DND-41 (cell line): ENCODE measurements around the gene AMPD3.

Source experiments
- ATAC-seq: fragments of 200-7000 bp; cut with Tn5 transposase; 3 replicates; pipeline ENCODE4 v1.9.1; 2021; ENCODE audit warnings: low read depth; ENCODE audit not compliant: insufficient read depth
- DNase-seq: peaks from one replicate; pipeline ENCODE4 v3.0.0-alpha.2; 2020
- H2AFZ ChIP-seq: 2 replicates; pipeline ENCODE4 v1.6.0; 2012; ENCODE audit warnings: low read depth, low read length
- H3K27ac ChIP-seq: 2 replicates; pipeline ENCODE4 v1.5.1; 2012; ENCODE audit warnings: low read length, inconsistent platforms
- H3K27me3 ChIP-seq: fragments of 200-600 bp; sonication (generic); 2 replicates; pipeline ENCODE4 v1.6.0; 2012; ENCODE audit warnings: low read length, mild to moderate bottlenecking, inconsistent platforms; ENCODE audit not compliant: insufficient read depth, poor library complexity
- H3K36me3 ChIP-seq: 2 replicates; pipeline ENCODE4 v1.5.1; 2012; ENCODE audit warnings: low read length, inconsistent platforms; ENCODE audit not compliant: insufficient read depth
- H3K4me1 ChIP-seq: 2 replicates; pipeline ENCODE4 v1.5.1; 2012; ENCODE audit warnings: mild to moderate bottlenecking, low read length; ENCODE audit not compliant: insufficient read depth
- H3K4me2 ChIP-seq: 2 replicates; pipeline ENCODE4 v1.6.0; 2012; ENCODE audit warnings: mild to moderate bottlenecking, moderate library complexity, low read length, inconsistent platforms; ENCODE audit not compliant: insufficient read depth
- H3K4me3 ChIP-seq, 2 experiments: fragments of 200-600 bp in 1 of 2; shearing (Covaris generic) in 1 of 2; 2 replicates each; pipeline ENCODE4 v1.5.1; 2012 to 2016; ENCODE audit warnings: inconsistent platforms in 2 of 2, low read length in 2 of 2, mild to moderate bottlenecking in 2 of 2, low read depth in 1 of 2, moderate library complexity in 1 of 2
- H3K79me2 ChIP-seq: 2 replicates; pipeline ENCODE4 v1.6.0; 2012; ENCODE audit warnings: low read length, inconsistent platforms; ENCODE audit not compliant: insufficient read depth
- H3K9ac ChIP-seq: 2 replicates; pipeline ENCODE4 v1.6.0; 2012; ENCODE audit warnings: low read depth, mild to moderate bottlenecking, inconsistent platforms, low read length, moderate library complexity
- H3K9me3 ChIP-seq: 2 replicates; pipeline ENCODE4 v1.5.1; 2012; ENCODE audit warnings: low read length, moderate library complexity, mild to moderate bottlenecking, inconsistent platforms; ENCODE audit not compliant: insufficient read depth, severe bottlenecking
- H4K20me1 ChIP-seq: 2 replicates; pipeline ENCODE4 v1.6.0; 2012; ENCODE audit warnings: low read length; ENCODE audit not compliant: insufficient read depth
- CTCF ChIP-seq: IDR thresholded peaks from 2 replicates; pipeline ENCODE4 v1.5.1; 2012; ENCODE audit warnings: borderline replicate concordance, low read length, moderate library complexity, mild to moderate bottlenecking; ENCODE audit not compliant: poor library complexity, severe bottlenecking; ENCODE audit errors: extremely low read depth
- EZH2 ChIP-seq: IDR thresholded peaks from 3 replicates; pipeline ENCODE4 v1.6.1; 2012; ENCODE audit warnings: borderline replicate concordance, low read depth, mild to moderate bottlenecking, moderate library complexity, low read length, inconsistent platforms; ENCODE audit not compliant: severe bottlenecking

The AMPD3 gene

DNA sequence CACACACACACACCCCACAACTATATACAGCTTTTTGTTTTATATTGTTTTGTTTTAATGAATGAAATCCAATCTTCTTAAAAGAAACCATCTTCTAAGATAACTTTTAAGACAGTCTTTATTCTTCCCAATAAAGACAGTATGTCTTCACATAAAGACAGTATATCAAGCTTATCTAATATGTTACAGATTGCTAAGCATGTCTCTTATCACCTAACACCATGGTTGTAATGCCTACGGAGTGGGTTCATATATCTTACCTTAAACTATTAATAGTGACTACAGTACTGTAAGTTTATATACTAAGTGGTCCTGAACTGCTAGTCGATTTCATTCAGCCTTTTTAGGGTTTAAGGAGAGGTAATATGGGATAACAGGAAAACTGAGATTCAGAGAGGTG is 77.5 kb downstream of the AMPD3 start:
- ATAC-seq = no peak
- Histone ChIP-seq H2AFZ (no peak overlapping the region), H3K4me2 (no peak overlapping the region), H3K27me3 (no peaks in the 10 kb centered on the region), H4K20me1 (no peaks in the 10 kb centered on the region), H3K27ac (no peak overlapping the region), H3K4me3 (no peak overlapping the region), H3K36me3 (peaks cover 38% of the 10 kb centered on the region; the same call in 1 of the 2 replicates), H3K9ac (no peak overlapping the region), H3K4me1 (no peaks in the 10 kb centered on the region), H3K79me2 (no peaks in the 10 kb centered on the region), H3K9me3 (no peaks in the 10 kb centered on the region)
- DNase-seq = no peak
- TF ChIP-seq EZH2 = no peak
- TF ChIP-seq CTCF = no peak

DNA sequence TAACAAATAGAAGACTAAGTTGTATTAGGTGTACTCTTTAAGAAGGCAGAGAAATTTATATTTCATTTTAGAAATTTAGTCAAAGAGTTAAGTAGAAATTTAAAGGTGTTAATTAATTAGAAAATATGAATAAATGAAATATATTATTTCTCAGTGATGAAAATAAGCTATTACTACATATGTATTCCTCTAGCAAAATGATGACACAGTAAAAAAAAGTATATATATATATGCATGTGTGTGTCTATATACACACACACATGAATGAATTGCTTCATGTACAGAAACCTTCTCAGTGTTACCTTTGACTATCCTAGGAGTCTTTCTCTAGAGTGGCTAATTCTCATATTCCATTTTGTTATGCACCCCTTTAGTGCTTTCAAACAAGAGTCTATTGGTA is 78.3 kb downstream of the AMPD3 start:
- no peak overlapping the region for H2AFZ ChIP-seq
- ATAC-seq (no peak), DNase-seq (no peak)
- H3K9me3 ChIP-seq = no peaks in the 10 kb centered on the region
- no peak overlapping the region for H3K27ac ChIP-seq
- H3K9ac ChIP-seq = no peak overlapping the region
- no peaks in the 10 kb centered on the region for H3K27me3 ChIP-seq
- H4K20me1 ChIP-seq = no peaks in the 10 kb centered on the region
- no peak overlapping the region for H3K4me2 ChIP-seq
- TF ChIP-seq CTCF = no peak
- TF ChIP-seq EZH2 = no peak
- H3K79me2 ChIP-seq = no peaks in the 10 kb centered on the region
- H3K36me3 ChIP-seq = peaks cover 35% of the 10 kb centered on the region; the same call in 1 of the 2 replicates
- H3K4me1 ChIP-seq = no peaks in the 10 kb centered on the region
- H3K4me3 ChIP-seq = no peak overlapping the region

DNA sequence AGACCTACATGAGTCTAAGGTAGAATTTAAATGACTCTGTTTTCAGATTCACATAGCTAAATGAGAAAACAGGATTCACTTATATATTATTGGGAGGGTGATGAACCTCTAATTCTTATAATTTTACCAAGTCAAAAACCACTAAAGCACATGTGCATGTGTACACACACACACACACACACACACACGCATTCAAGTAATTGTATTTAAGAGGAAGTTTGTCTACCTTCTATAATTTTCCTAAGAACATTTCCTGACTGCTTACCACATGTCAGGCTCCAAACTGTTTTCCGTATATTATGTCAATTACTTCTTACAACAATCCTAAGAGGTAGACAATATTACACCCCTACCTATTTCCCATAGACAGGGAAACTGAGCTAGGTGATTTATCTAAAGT is 79.3 kb downstream of the AMPD3 start:
- no peak for DNase-seq
- no peak overlapping the region for H3K27ac ChIP-seq
- no peaks in the 10 kb centered on the region for H3K27me3 ChIP-seq
- H3K4me3 ChIP-seq = no peak overlapping the region
- no peaks in the 10 kb centered on the region for H3K9me3 ChIP-seq
- TF ChIP-seq CTCF (no peak), EZH2 (no peak)
- H3K4me2 ChIP-seq = no peak overlapping the region
- H4K20me1 ChIP-seq = no peaks in the 10 kb centered on the region
- no peak overlapping the region for H2AFZ ChIP-seq
- ATAC-seq = no peak
- H3K9ac ChIP-seq = no peak overlapping the region
- H3K36me3 ChIP-seq = peaks cover 27% of the 10 kb centered on the region; the same call in 1 of the 2 replicates
- H3K4me1 ChIP-seq = peaks cover 3% of the 10 kb centered on the region; the same call in 1 of the 2 replicates
- H3K79me2 ChIP-seq = peaks cover 2% of the 10 kb centered on the region; the same call in 1 of the 2 replicates

DNA sequence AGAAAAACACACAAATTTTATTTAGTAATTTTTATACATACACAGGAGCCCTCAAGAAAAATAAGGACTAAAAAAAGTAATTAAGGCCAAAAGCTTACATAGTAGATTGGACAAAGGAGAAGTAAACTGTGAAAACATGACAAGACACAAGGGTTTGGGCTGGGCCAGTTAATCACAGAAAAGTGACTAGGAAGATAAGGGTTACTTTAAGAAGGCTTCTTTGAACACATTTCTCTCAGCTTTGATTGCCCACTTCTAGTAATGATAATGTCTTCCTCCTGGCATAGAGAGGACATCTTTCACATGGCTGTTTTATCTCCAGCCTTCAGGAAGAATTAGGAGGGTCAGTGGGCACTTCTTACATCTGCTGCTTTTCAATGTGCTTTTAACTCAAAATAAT is 82.5 kb downstream of the AMPD3 start:
- no peak for DNase-seq
- Histone ChIP-seq H4K20me1 (no peaks in the 10 kb centered on the region), H3K79me2 (peaks cover 15% of the 10 kb centered on the region), H3K4me2 (no peak overlapping the region), H3K27me3 (no peaks in the 10 kb centered on the region), H3K9ac (no peak overlapping the region), H3K9me3 (no peaks in the 10 kb centered on the region), H3K27ac (no peak overlapping the region), H2AFZ (no peak overlapping the region), H3K4me3 (no peak overlapping the region), H3K36me3 (peaks cover 10% of the 10 kb centered on the region; the same call in 1 of the 2 replicates), H3K4me1 (peaks cover 21% of the 10 kb centered on the region)
- no peak for ATAC-seq
- no peak for TF ChIP-seq CTCF
- TF ChIP-seq EZH2 = no peak
